CD4-positive, CD25-positive, alpha-beta regulatory T cell (primary cell): ENCODE data around the gene NOM1. TPM values are rescaled to one million over a fixed set of nuclear protein-coding genes. Genes with fewer than 3 reads are reported as not detected.

ENCODE experiments used
- ATAC-seq, 2 donors: fragments of 150-1000 bp; cut with Tn5 transposase; one replicate each; pipeline ENCODE4 v1.10.0; 2021; ENCODE audit warnings: low read depth in 2 of 2, moderate number of reproducible peaks in 2 of 2, moderate library complexity in 1 of 2
- DNase-seq, 3 donors: peaks; one replicate each; pipeline versions ENCODE4 v3.0.0 to v3.0.0-alpha.2; 2012 to 2022; ENCODE audit warnings: mixed read lengths in 1 of 3
- H3K27ac ChIP-seq: one replicate; pipeline ENCODE4 v1.7.0; 2013; ENCODE audit warnings: mild to moderate bottlenecking, low read length; ENCODE audit not compliant: insufficient read depth, poor library complexity, severe bottlenecking
- H3K27me3 ChIP-seq: one replicate; pipeline ENCODE4 v1.7.0; 2013; ENCODE audit warnings: low read length; ENCODE audit not compliant: control insufficient read depth, insufficient read depth
- H3K36me3 ChIP-seq: one replicate; pipeline ENCODE4 v1.7.0; 2013; ENCODE audit warnings: mild to moderate bottlenecking, low read length, moderate library complexity; ENCODE audit not compliant: control insufficient read depth, insufficient read depth
- H3K4me1 ChIP-seq: 2 replicates; pipeline ENCODE4 v1.7.0; 2013; ENCODE audit warnings: mild to moderate bottlenecking, low read length; ENCODE audit not compliant: insufficient read depth, control insufficient read depth, poor library complexity, severe bottlenecking
- H3K4me3 ChIP-seq: one replicate; pipeline ENCODE4 v1.7.0; 2013; ENCODE audit warnings: low read depth, mild to moderate bottlenecking, low read length, moderate library complexity
- H3K9me3 ChIP-seq, 2 experiments: 1 replicate in 1 of 2; 2 replicates in 1 of 2; pipeline ENCODE4 v1.7.0; 2013; ENCODE audit warnings: low read length in 2 of 2, mild to moderate bottlenecking in 1 of 2, moderate library complexity in 1 of 2; ENCODE audit not compliant: control insufficient read depth in 2 of 2
- H3K27ac Mint-ChIP-seq, 3 donors: one replicate each; pipeline ENCODE4 v1.8.0; 2020 to 2022; ENCODE audit warnings: mild to moderate bottlenecking in 3 of 3, mixed read lengths in 3 of 3, moderate library complexity in 2 of 3
- H3K27me3 Mint-ChIP-seq: one replicate; pipeline ENCODE4 v1.8.0; 2022; ENCODE audit warnings: mild to moderate bottlenecking, mixed read lengths
- H3K36me3 Mint-ChIP-seq: one replicate; pipeline ENCODE4 v1.8.0; 2020; ENCODE audit warnings: mixed read lengths
- H3K4me1 Mint-ChIP-seq, 4 donors: one replicate each; pipeline ENCODE4 v1.8.0; 2020 to 2022; ENCODE audit warnings: mixed read lengths in 4 of 4, mild to moderate bottlenecking in 1 of 4
- H3K4me3 Mint-ChIP-seq, 4 donors: one replicate each; pipeline ENCODE4 v1.8.0; 2020 to 2022; ENCODE audit warnings: mild to moderate bottlenecking in 4 of 4, mixed read lengths in 4 of 4, moderate library complexity in 3 of 4
- H3K9me3 Mint-ChIP-seq, 7 donors: one replicate each; pipeline ENCODE4 v1.8.0; 2020 to 2022; ENCODE audit warnings: mixed read lengths in 7 of 7, mild to moderate bottlenecking in 3 of 7, moderate library complexity in 2 of 7
- polyA plus RNA-seq, 4 donors: library from polyadenylated mRNA; unstranded; fragments of 300-500 nt; fragmentation: Illumina TruSeq; gene quantifications; one replicate each; pipeline ENCODE4 v1.2.3, GENCODE V29; 2021
- total RNA-seq: library from RNA; stranded (reverse); gene quantifications from one replicate; pipeline ENCODE4 v1.2.3, GENCODE V29; 2022

The NOM1 gene
- total and polyA plus RNA-seq, 5 donors from 2014 or later = 1.6 to 34.9 (median 3.6) TPM

GRCh38 chr7:157005456-157006204 lies 56.1 kb downstream of the NOM1 start:
- no peaks in the 10 kb centered on the region for H3K36me3 Mint-ChIP-seq
- Histone ChIP-seq H3K4me3 (no peak overlapping the region), H3K9me3 (no peaks in the 10 kb centered on the region), H3K27ac (no peak overlapping the region), H3K4me1 (peaks cover 26% of the 10 kb centered on the region), H3K36me3 (no peaks in the 10 kb centered on the region), H3K27me3 (peaks cover 19% of the 10 kb centered on the region)
- DNase-seq (no peak), ATAC-seq (no peak)
- H3K27me3 Mint-ChIP-seq = peaks cover 75% of the 10 kb centered on the region
- peak overlapping the region in 1 of 4 donors; percentile 48 for H3K4me3 Mint-ChIP-seq
- peaks cover 0 to 35% (median 18%) of the 10 kb centered on the region in 4 donors for H3K4me1 Mint-ChIP-seq
- H3K27ac Mint-ChIP-seq = no peak overlapping the region
- H3K9me3 Mint-ChIP-seq = peaks cover 0 to 4% (median 0%) of the 10 kb centered on the region in 7 donors

GRCh38 chr7:157006205-157006747 lies 56.8 kb downstream of the NOM1 start:
- Mint-ChIP-seq H3K27me3 (peaks cover 71% of the 10 kb centered on the region), H3K9me3 (peaks cover 0 to 3% (median 0%) of the 10 kb centered on the region in 7 donors), H3K27ac (no peak overlapping the region), H3K4me3 (peak overlapping the region in 1 of 4 donors; percentile 48), H3K4me1 (peaks cover 0 to 33% (median 12%) of the 10 kb centered on the region in 4 donors), H3K36me3 (no peaks in the 10 kb centered on the region)
- no peak for ATAC-seq
- DNase-seq = no peak
- Histone ChIP-seq H3K27ac (no peak overlapping the region), H3K4me1 (peaks cover 28% of the 10 kb centered on the region), H3K36me3 (no peaks in the 10 kb centered on the region), H3K9me3 (no peaks in the 10 kb centered on the region), H3K4me3 (no peak overlapping the region), H3K27me3 (peaks cover 13% of the 10 kb centered on the region)

- H3K9me3 ChIP-seq = no peaks in the 10 kb centered on the region
- peaks cover 33% of the 10 kb centered on the region for H3K4me1 ChIP-seq
- H3K27me3 Mint-ChIP-seq = peaks cover 71% of the 10 kb centered on the region
- H3K27ac ChIP-seq = no peak overlapping the region
- H3K9me3 Mint-ChIP-seq = peaks cover 0 to 2% (median 0%) of the 10 kb centered on the region in 7 donors
- peaks cover 14% of the 10 kb centered on the region for H3K27me3 ChIP-seq
- H3K27ac Mint-ChIP-seq = no peak overlapping the region
- no peaks in the 10 kb centered on the region for H3K36me3 Mint-ChIP-seq
- no peak overlapping the region for H3K4me3 ChIP-seq
- H3K4me1 Mint-ChIP-seq = peaks cover 0 to 34% (median 13%) of the 10 kb centered on the region in 4 donors
- peak overlapping the region in 1 of 4 donors; percentile 35 for H3K4me3 Mint-ChIP-seq
- H3K36me3 ChIP-seq = no peaks in the 10 kb centered on the region
- DNase-seq = no peak
- ATAC-seq = no peak
Measured at GRCh38 chr7:157006829-157007469, 57.4 kb downstream of the NOM1 start.

- Histone ChIP-seq H3K36me3 (no peaks in the 10 kb centered on the region), H3K4me3 (no peak overlapping the region), H3K27ac (no peak overlapping the region), H3K9me3 (no peaks in the 10 kb centered on the region), H3K4me1 (peaks cover 32% of the 10 kb centered on the region), H3K27me3 (peaks cover 16% of the 10 kb centered on the region)
- Mint-ChIP-seq H3K27me3 (peaks cover 72% of the 10 kb centered on the region), H3K9me3 (peaks cover 0 to 2% (median 0%) of the 10 kb centered on the region in 7 donors), H3K4me1 (peaks cover 0 to 33% (median 13%) of the 10 kb centered on the region in 4 donors), H3K27ac (no peak overlapping the region), H3K36me3 (no peaks in the 10 kb centered on the region), H3K4me3 (peak overlapping the region in 2 of 4 donors; percentile 29 to 35)
- DNase-seq (no peak), ATAC-seq (no peak)
Measured at GRCh38 chr7:157007470-157008066, 58.1 kb downstream of the NOM1 start.

GRCh38 chr7:157008206-157009169 lies 59.0 kb downstream of the NOM1 start:
- H3K36me3 ChIP-seq = no peaks in the 10 kb centered on the region
- H3K4me1 Mint-ChIP-seq = peaks cover 0 to 33% (median 13%) of the 10 kb centered on the region in 4 donors
- ATAC-seq (no peak), DNase-seq (no peak)
- no peak overlapping the region for H3K27ac ChIP-seq
- no peak overlapping the region for H3K27ac Mint-ChIP-seq
- no peak overlapping the region for H3K4me3 ChIP-seq
- peak overlapping the region in 3 of 4 donors; percentile 33 to 63 (median 39) for H3K4me3 Mint-ChIP-seq
- H3K9me3 ChIP-seq = no peaks in the 10 kb centered on the region
- peaks cover 30% of the 10 kb centered on the region for H3K4me1 ChIP-seq
- peaks cover 0 to 2% (median 0%) of the 10 kb centered on the region in 7 donors for H3K9me3 Mint-ChIP-seq
- no peaks in the 10 kb centered on the region for H3K36me3 Mint-ChIP-seq
- H3K27me3 Mint-ChIP-seq = peaks cover 78% of the 10 kb centered on the region
- peaks cover 24% of the 10 kb centered on the region for H3K27me3 ChIP-seq

GRCh38 chr7:157009170-157009777 lies 59.8 kb downstream of the NOM1 start:
- no peak for ATAC-seq
- H3K27me3 Mint-ChIP-seq = peaks cover 78% of the 10 kb centered on the region
- no peak overlapping the region for H3K27ac Mint-ChIP-seq
- peak overlapping the region in 3 of 4 donors; percentile 4 to 63 (median 56) for H3K4me3 Mint-ChIP-seq
- H3K4me1 ChIP-seq = peaks cover 29% of the 10 kb centered on the region
- peaks cover 0 to 28% (median 13%) of the 10 kb centered on the region in 4 donors for H3K4me1 Mint-ChIP-seq
- H3K9me3 Mint-ChIP-seq = peaks cover 0 to 2% (median 0%) of the 10 kb centered on the region in 7 donors
- peaks cover 27% of the 10 kb centered on the region for H3K27me3 ChIP-seq
- no peaks in the 10 kb centered on the region for H3K36me3 Mint-ChIP-seq
- no peak overlapping the region for H3K4me3 ChIP-seq
- DNase-seq = no peak
- H3K27ac ChIP-seq = no peak overlapping the region
- no peaks in the 10 kb centered on the region for H3K36me3 ChIP-seq
- H3K9me3 ChIP-seq = no peaks in the 10 kb centered on the region
